Measurements from ENCODE around the gene TBRG1.
A peak's percentile ranks its signal among the peaks of the same experiment; 100 is the strongest.
"Not testable (repeated sequence)": the region's sequence is repeated elsewhere in the genome, so short reads cannot be mapped to it uniquely, and the experiment has no call there.

Gene TBRG1

DNA sequence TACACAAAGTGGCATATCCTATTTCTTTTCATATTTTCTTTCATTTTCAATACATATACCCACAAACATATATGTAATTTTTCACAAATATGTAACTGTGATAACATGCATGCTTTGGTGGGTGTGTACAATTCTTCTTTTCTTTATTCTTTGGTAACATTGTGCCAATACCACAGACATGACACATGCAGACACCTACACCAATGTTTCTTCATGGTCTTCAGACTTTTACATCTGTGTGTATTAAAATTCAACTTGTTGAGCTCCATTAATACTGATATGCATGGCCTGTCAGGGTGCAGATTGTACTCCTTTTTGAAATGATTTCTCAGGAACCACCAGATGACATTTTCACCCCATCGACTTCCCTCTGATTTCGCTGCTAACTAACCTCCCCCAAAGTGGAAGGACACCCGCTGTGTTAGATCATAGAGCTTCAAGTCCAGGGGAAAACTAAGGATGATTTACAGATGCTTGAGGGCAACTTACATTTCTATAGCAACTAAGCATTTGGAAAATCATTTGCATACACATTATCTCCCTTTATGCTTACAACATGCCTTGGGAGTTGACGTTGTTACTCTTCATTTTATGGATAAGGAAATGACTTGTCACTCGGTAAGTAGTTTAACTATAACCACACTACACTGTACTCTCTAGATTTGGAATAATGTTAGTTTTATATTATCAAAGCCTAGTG, 21.9 kb upstream of the TBRG1 start:
- DNase-seq (ENCODE audit: low spot score), result no peak
- no peak overlapping the region for H3K27ac Mint-ChIP-seq
- H3K4me1 Mint-ChIP-seq (ENCODE audit: low read depth), result peaks cover 1% of the 10 kb centered on the region
- no peaks in the 10 kb centered on the region for H3K9me3 Mint-ChIP-seq
- H3K4me3 Mint-ChIP-seq, result no peak overlapping the region
- H3K36me3 Mint-ChIP-seq (ENCODE audit: low read depth), result no peaks in the 10 kb centered on the region
- peaks cover 19% of the 10 kb centered on the region for H3K27me3 Mint-ChIP-seq (ENCODE audit: low read depth)

DNA sequence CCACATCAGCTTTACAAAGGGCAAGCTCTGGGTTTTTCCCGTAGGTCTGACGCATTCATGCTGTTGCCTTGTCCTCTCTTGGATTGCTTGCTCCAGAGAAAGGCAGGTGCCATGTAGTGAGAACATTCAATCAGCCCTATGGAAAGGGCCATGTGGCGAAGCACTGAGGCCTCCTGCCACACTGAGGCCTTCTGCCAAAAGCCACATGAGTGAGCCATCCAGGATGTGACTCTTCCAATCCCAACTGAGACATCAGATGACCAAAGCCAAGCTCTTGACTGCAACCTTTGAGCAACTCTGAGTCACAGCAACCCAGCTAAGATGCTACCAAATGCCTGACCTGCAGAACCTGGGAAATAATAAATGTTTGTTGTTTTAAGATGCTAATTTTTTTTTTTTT, 20.5 kb upstream of the TBRG1 start:
- Mint-ChIP-seq H3K27me3 (ENCODE audit: low read depth) (peaks cover 13% of the 10 kb centered on the region), H3K4me1 (ENCODE audit: low read depth) (peaks cover 2% of the 10 kb centered on the region), H3K27ac (no peak overlapping the region), H3K36me3 (ENCODE audit: low read depth) (no peaks in the 10 kb centered on the region), H3K9me3 (no peaks in the 10 kb centered on the region), H3K4me3 (no peak overlapping the region)
- DNase-seq (ENCODE audit: low spot score), result no peak

DNA sequence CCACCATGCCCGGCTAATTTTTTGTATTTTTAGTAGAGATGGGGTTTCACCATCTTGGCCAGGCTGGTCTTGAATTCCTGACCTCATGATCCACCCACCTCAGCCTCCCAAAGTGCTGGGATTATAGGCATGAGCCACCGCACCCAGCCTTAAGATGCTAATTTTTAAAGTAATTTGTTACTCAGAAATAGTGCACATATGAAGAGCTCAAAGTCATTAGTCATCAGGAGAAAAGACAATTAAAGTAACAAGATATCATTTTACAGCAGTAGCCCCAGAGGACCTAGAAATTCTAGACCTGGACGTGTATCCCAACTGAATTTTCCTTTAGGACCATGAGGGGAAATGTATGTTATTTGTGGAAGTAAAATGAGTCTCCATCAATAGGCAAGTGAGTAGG, 19.9 kb upstream of the TBRG1 start:
- H3K36me3 Mint-ChIP-seq (ENCODE audit: low read depth); H3K4me3 Mint-ChIP-seq; H3K9me3 Mint-ChIP-seq; H3K27ac Mint-ChIP-seq; H3K27me3 Mint-ChIP-seq (ENCODE audit: low read depth); H3K4me1 Mint-ChIP-seq (ENCODE audit: low read depth); DNase-seq (ENCODE audit: low spot score): not testable (repeated sequence)

DNA sequence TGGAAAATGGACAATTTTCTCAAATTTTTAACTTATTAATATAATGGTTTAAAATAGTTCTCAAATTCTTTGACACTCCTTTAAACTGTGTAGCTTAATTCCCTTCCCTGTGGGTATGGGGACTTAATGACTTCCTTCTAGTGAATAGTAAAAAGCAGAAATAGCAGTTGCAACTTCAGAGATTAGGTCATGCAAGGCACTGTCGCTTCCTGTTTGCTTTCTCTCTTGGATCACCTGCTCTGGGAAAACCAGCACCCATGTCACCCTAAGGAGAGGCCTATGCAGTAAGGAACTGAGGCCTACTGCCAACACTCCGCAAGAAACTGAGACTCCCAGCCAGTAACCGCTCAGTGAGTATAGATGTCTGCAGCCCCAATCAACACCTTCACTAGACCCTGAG, 16.9 kb upstream of the TBRG1 start:
- Mint-ChIP-seq H3K27ac (no peak overlapping the region), H3K9me3 (no peaks in the 10 kb centered on the region), H3K4me1 (ENCODE audit: low read depth) (peaks cover 2% of the 10 kb centered on the region)

DNA sequence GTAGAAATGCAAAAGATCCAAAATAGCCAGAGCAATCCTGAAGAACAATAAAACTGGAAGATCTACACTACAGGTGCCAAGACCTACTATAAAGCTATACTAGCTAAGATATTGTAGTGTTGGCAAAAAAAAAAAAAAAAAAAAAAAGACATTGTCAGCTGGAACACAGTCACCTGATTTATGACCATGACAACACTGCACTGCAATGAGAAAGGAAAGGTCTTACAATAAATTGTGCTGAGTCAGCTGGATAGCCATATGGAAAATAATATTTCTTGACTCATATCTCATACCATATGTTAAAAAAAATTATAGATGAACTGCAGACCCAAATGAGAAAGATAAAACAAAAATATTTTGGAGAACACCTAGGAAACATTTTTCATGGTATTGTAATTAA, 14.5 kb upstream of the TBRG1 start:
- H3K4me3 Mint-ChIP-seq, result no peak overlapping the region
- no peak for DNase-seq (ENCODE audit: low spot score)
- no peaks in the 10 kb centered on the region for H3K36me3 Mint-ChIP-seq (ENCODE audit: low read depth)
- no peaks in the 10 kb centered on the region for H3K9me3 Mint-ChIP-seq
- H3K27ac Mint-ChIP-seq, result no peak overlapping the region
- H3K4me1 Mint-ChIP-seq (ENCODE audit: low read depth), result peaks cover 14% of the 10 kb centered on the region
- no peaks in the 10 kb centered on the region for H3K27me3 Mint-ChIP-seq (ENCODE audit: low read depth)

More for the DNA sequence above, 16.9 kb upstream of the TBRG1 start:
- Mint-ChIP-seq H3K36me3 (ENCODE audit: low read depth) (no peaks in the 10 kb centered on the region), H3K27me3 (ENCODE audit: low read depth) (peaks cover under 1% of the 10 kb centered on the region), H3K4me3 (no peak overlapping the region)
- no peak for DNase-seq (ENCODE audit: low spot score)

DNA sequence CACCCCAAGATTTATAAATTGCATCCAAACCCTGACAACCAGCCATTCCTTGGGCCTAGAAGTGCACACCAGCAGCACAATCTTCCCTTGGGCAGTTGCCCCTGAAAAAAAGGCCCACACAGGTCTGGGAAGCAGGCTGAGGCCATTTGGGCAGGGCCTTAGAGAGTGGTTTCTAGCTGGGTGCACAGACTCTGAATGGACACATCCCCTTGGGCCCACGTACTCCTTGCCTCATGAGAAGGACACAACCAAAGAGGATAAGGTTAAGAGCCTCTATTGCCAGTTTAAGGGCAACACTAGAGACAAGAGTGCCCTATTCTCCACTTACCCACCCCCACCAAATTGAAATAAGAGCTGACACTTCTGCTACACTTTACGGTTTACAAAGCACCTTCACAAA, 12.4 kb upstream of the TBRG1 start:
- no peak for DNase-seq (ENCODE audit: low spot score)
- H3K36me3 Mint-ChIP-seq (ENCODE audit: low read depth), result no peaks in the 10 kb centered on the region
- no peaks in the 10 kb centered on the region for H3K27me3 Mint-ChIP-seq (ENCODE audit: low read depth)
- no peak overlapping the region for H3K4me3 Mint-ChIP-seq
- peaks cover 16% of the 10 kb centered on the region for H3K4me1 Mint-ChIP-seq (ENCODE audit: low read depth)
- H3K27ac Mint-ChIP-seq, result no peak overlapping the region
- H3K9me3 Mint-ChIP-seq, result no peaks in the 10 kb centered on the region

DNA sequence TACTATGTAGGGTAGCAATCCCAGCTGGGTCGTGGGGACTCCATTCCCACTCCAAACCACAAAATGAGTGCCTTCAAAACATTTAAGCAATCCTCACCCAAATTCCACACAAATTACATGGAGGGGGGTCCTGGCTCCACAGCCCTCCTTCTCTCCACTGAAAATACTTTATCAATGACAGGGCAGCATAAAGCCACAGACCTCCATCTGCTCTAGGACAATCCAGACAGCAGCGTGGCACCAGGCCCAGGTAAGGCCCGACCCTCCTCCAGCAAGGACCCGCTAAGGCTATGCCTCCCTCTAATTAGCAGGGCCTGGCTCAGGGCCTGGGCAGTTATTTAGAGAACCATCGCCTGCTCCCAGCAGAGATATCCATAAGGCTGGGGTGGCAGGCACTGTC, 11.6 kb upstream of the TBRG1 start, which contains the start of gene PANX3:
Gene PANX3, plus strand, starts transcription at position 365 of the 400 bp plus-strand sequence. CDS start 129 bp downstream, outside the sequence.
- Mint-ChIP-seq H3K36me3 (ENCODE audit: low read depth) (no peaks in the 10 kb centered on the region), H3K9me3 (no peaks in the 10 kb centered on the region), H3K4me1 (ENCODE audit: low read depth) (peaks cover 14% of the 10 kb centered on the region), H3K4me3 (peak within 1 kb of the TSS; percentile 38), H3K27me3 (ENCODE audit: low read depth) (no peaks in the 10 kb centered on the region), H3K27ac (no peak within 1 kb of the TSS)
- DNase-seq (ENCODE audit: low spot score), result no peak

DNA sequence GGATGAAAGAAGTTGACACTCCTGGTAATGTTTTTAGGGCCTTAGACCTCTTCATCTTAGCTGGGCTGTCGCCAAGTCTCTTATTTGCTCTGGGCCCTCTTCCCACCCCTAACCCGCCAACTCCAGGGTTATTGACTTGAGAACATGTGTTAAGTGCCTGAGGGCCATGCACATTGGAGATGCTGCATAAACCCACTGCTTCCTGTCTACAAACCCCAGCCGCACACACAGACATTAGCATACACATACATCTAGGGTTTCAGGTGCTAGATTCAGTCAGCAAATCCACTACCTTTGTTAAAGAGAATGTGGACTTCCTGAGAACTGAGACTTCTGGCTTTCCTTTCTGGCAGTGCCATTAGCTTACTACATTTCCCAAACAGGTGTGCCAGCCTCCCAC, 10.6 kb upstream of the TBRG1 start:
- peak overlapping the region; percentile 38 for H3K4me3 Mint-ChIP-seq
- H3K4me1 Mint-ChIP-seq (ENCODE audit: low read depth), result peaks cover 14% of the 10 kb centered on the region

DNA sequence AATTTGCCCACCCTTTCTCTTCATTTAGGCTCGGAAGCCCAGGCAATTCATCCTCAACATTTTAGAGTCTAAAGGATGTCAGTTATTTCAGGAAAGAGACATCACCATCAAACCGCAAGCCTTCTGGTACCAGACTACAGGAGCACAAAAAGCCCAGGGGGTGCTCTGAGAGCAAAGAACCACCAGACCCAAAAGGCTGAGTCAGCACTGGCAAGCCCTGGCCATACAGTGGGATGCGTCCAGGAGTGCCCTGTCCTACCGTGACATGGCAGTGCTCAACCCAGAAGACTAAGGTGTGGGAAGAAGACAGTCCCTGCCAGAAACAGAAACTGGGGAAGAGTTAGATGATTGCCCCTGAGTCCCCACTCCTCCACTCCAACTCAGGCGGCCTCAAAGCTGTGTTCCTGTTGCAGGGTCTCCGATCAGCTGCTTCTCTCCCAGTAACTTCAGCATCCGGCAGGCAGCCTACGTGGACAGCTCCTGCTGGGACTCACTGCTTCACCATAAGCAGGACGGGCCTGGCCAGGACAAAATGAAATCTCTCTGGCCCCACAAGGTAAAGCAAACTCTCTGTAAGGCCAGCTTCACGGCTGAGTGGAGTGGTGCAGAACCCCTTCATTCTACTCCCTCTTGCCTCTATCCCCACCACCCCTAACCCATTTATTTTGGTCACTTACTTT, 10.0 kb upstream of the TBRG1 start:
- no peak for DNase-seq (ENCODE audit: low spot score)
- Mint-ChIP-seq H3K27ac (no peak overlapping the region), H3K9me3 (no peaks in the 10 kb centered on the region), H3K4me3 (no peak overlapping the region), H3K27me3 (ENCODE audit: low read depth) (peaks cover 2% of the 10 kb centered on the region), H3K4me1 (ENCODE audit: low read depth) (peaks cover 14% of the 10 kb centered on the region), H3K36me3 (ENCODE audit: low read depth) (no peaks in the 10 kb centered on the region)

More for the DNA sequence above, 10.6 kb upstream of the TBRG1 start:
- no peaks in the 10 kb centered on the region for H3K9me3 Mint-ChIP-seq
- H3K27ac Mint-ChIP-seq, result no peak overlapping the region
- no peaks in the 10 kb centered on the region for H3K27me3 Mint-ChIP-seq (ENCODE audit: low read depth)
- peak; percentile 23 for DNase-seq (ENCODE audit: low spot score)
- no peaks in the 10 kb centered on the region for H3K36me3 Mint-ChIP-seq (ENCODE audit: low read depth)

DNA sequence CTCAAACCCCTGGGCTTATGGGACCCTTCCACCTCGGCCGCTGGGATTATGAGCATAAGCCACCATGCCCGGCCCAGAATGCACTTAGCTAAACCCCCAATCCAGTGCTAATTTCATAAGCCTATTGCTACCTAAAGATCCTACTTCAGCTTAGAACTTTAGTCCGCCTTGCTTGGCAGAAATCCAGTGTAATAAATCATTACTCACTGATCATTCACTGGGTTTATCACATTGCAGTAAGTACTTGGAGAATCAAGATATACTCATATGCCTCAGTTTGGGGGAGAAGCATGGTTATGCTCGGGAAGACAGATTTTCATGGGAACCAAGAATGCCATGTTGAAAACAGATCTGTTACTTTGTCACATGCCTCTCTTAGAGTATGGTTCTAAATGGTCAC, 3.8 kb upstream of the TBRG1 start:
- DNase-seq (ENCODE audit: low spot score), result no peak
- H3K36me3 Mint-ChIP-seq (ENCODE audit: low read depth), result peaks cover 3% of the 10 kb centered on the region
- H3K4me1 Mint-ChIP-seq (ENCODE audit: low read depth), result peaks cover 10% of the 10 kb centered on the region
- H3K27ac Mint-ChIP-seq, result no peak overlapping the region
- peaks cover 11% of the 10 kb centered on the region for H3K27me3 Mint-ChIP-seq (ENCODE audit: low read depth)
- no peak overlapping the region for H3K4me3 Mint-ChIP-seq
- no peaks in the 10 kb centered on the region for H3K9me3 Mint-ChIP-seq

DNA sequence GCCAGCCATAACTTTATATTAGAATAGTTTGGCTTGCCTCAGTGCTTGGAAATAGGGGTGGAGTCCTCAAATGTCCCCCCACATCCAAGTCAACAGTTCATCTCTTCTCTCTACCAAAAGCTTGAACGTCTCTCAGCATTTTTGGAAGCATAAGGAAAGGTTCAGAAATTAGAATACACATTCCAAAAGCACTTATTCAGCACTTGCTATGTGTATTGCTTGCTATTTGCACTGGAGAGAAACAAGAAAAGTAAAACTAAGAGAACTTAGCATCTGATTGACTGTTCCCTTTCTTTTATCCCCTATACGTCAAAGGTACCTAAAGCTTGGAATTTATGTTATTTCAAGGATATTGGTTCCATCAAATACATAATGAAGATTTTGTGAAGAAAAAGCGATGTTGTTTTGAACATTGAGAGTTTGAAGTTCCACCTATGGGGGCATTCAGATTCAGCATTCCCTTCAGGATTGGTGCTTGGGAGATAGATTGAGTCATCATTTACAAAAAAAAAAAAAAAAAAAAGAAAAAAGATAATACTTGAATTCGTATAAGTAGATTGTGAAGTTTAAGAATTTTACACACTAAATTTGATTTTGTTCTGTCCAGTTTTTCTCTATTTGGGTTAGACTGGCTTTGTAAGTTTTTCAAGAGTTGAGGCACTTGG, 1.3 kb downstream of the TBRG1 start:
- H3K27ac Mint-ChIP-seq, result peak overlapping the region; percentile 98
- peaks cover 34% of the 10 kb centered on the region for H3K36me3 Mint-ChIP-seq (ENCODE audit: low read depth)
- H3K9me3 Mint-ChIP-seq, result no peaks in the 10 kb centered on the region
- H3K4me3 Mint-ChIP-seq, result peak overlapping the region; percentile 98
- H3K4me1 Mint-ChIP-seq (ENCODE audit: low read depth), result peaks cover 39% of the 10 kb centered on the region
- DNase-seq (ENCODE audit: low spot score), result no peak
- peaks cover 6% of the 10 kb centered on the region for H3K27me3 Mint-ChIP-seq (ENCODE audit: low read depth)

DNA sequence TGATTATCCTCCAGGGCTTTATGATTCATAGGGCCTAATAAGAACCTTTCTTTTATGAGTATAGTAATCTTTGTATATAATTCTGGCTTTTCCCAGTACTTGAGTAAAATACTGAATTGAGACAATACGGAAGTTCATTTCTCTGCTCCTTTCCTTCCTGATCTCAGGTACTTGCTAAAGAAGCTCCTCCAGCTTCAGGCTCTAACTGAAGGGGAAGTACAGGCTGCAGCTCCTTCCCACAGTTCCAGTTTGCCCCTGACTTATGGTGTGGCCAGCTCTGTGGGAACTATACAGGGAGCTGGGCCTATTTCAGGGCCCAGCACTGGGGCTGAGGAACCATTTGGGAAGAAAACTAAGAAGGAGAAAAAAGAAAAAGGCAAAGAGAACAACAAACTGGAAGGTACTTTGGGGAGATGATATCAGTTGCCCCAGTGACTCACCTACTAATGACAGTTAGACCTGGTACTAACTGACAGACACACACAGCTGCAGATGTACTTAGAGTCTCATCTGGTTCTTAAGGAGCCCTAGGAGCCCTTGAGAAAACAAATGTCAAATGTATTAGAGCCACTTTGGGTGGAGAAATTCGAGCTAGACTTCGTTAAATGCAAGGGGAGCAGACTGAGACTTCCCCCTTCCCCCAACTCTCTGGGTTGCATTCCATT, 3.0 kb downstream of the TBRG1 start:
- H3K27me3 Mint-ChIP-seq (ENCODE audit: low read depth), result no peaks in the 10 kb centered on the region
- H3K27ac Mint-ChIP-seq, result peak overlapping the region; percentile 81
- peaks cover 39% of the 10 kb centered on the region for H3K4me1 Mint-ChIP-seq (ENCODE audit: low read depth)
- H3K9me3 Mint-ChIP-seq, result no peaks in the 10 kb centered on the region
- peak overlapping the region; percentile 54 for H3K4me3 Mint-ChIP-seq
- peaks cover 39% of the 10 kb centered on the region for H3K36me3 Mint-ChIP-seq (ENCODE audit: low read depth)
- no peak for DNase-seq (ENCODE audit: low spot score)

DNA sequence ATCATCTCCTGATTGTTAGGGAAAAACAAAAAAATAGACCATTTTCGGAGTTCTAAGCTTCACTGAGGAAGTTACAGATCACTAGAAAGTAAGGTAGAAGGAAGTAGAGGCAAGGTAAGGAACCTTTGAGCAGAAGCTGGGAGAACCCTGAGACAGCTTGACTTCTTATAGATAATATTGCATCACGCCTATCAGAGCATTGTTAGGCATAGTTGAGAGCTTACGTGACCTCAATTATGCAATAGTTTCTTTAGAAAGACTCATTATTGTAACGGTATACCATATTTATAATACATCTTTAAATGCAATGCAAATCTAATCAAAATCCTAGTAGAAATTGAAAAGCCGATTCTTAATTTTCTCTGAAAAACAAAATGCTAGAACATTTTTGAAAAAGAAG, 4.9 kb downstream of the TBRG1 start:
- H3K27ac Mint-ChIP-seq, result no peak overlapping the region
- peaks cover 55% of the 10 kb centered on the region for H3K36me3 Mint-ChIP-seq (ENCODE audit: low read depth)
- H3K27me3 Mint-ChIP-seq (ENCODE audit: low read depth), result no peaks in the 10 kb centered on the region
- DNase-seq (ENCODE audit: low spot score), result no peak
- H3K9me3 Mint-ChIP-seq, result no peaks in the 10 kb centered on the region
- no peak overlapping the region for H3K4me3 Mint-ChIP-seq
- H3K4me1 Mint-ChIP-seq (ENCODE audit: low read depth), result peaks cover 33% of the 10 kb centered on the region

DNA sequence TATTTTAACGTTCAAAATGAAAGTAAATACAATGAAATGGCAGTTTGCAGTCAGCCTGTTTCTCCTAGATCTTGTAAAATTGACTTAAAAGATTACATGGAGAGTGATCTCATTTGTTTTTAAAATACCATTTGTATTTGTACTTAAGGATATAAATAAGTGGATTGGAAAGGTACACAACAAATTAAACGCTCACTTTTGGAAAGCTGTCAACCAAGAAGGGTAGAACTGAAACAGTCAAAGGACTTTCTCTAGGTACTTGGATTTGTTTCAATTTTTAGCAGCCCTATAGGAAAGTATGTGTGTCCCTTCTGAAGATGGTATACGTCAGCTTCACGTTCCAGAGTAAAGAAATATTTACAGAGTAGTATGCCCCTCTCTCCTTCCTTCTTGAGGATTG, 7.3 kb downstream of the TBRG1 start:
- Mint-ChIP-seq H3K4me3 (no peak overlapping the region), H3K36me3 (ENCODE audit: low read depth) (peaks cover 59% of the 10 kb centered on the region), H3K4me1 (ENCODE audit: low read depth) (peaks cover 22% of the 10 kb centered on the region), H3K9me3 (no peaks in the 10 kb centered on the region), H3K27ac (no peak overlapping the region), H3K27me3 (ENCODE audit: low read depth) (no peaks in the 10 kb centered on the region)
- DNase-seq (ENCODE audit: low spot score), result no peak
